HG02973 (cell line): ENCODE results near the gene TMEM256.

Experiments
- ATAC-seq: cut with Tn5 transposase; IDR thresholded peaks from one replicate; pipeline ENCODE4 v1.9.1; 2021; ENCODE audit warnings: moderate library complexity; ENCODE audit not compliant: unreplicated experiment

TMEM256 gene

DNA sequence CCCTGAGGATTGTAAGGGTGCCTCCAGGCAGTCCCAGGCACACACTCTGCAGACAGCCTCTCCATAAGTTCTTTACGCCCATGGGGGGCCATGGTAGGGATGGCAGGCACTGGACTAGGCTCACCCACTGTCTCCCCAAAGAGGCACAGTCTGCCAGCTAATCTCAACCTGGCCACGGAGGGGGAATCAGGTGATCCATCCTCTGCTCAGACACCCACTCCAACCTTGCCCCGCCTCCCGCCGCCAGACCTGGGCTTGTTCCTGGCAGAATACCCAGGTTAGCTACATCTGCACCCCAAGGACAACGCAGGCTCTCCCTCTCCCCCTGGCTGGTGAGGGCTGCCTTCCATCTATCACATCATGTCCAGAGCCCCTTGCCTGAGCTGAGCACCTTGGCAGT is 5.0 kb upstream of the TMEM256 start:
- no peak for ATAC-seq

DNA sequence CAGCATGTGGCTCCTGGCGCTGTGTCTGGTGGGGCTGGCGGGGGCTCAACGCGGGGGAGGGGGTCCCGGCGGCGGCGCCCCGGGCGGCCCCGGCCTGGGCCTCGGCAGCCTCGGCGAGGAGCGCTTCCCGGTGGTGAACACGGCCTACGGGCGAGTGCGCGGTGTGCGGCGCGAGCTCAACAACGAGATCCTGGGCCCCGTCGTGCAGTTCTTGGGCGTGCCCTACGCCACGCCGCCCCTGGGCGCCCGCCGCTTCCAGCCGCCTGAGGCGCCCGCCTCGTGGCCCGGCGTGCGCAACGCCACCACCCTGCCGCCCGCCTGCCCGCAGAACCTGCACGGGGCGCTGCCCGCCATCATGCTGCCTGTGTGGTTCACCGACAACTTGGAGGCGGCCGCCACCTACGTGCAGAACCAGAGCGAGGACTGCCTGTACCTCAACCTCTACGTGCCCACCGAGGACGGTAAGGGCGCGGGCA is 4.4 kb upstream of the TMEM256 start:
- ATAC-seq, result no peak

DNA sequence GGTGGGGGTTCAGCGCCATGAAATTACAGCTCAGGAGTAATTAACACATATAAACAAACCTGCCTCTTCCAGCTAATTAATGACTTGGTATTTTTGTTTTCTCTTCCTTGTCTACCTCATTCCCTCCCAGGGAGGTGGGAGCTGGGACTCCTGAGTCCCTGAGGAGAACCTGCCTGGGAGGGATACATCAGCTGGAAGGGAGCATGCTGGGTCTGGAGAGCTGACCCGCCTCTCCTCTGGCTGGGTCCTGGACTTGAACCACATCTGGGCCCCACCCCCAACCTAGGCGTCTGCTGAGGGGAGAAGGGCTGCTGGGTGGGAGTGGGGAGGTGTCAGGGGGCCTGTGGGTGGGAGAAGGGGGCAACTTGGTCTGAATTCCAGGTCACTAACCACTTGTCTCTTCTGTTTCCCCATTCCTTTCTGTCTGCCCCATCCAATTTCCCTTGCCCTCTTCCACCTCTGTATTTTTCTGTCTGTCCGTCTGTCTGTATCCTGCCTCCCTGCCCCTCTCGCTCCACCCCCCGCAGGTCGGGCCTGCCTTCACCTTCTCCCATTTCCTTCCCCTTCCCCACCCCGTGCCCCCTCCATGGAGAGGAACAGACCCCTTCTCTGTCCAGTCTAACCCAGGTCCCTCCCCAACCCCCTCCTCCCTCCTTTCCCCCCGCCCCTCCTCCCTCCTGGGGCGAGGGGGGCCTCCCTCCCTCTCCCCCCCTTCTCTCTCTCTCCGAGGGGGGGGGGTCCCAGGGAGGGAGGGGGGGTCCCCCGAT is 3.8 kb upstream of the TMEM256 start, which contains the start of gene NLGN2:
Gene NLGN2 (plus strand): TSS at position 361 of the 767 bp plus-strand sequence. CDS start 411 bp downstream, outside the sequence.
- ATAC-seq, result no peak

DNA sequence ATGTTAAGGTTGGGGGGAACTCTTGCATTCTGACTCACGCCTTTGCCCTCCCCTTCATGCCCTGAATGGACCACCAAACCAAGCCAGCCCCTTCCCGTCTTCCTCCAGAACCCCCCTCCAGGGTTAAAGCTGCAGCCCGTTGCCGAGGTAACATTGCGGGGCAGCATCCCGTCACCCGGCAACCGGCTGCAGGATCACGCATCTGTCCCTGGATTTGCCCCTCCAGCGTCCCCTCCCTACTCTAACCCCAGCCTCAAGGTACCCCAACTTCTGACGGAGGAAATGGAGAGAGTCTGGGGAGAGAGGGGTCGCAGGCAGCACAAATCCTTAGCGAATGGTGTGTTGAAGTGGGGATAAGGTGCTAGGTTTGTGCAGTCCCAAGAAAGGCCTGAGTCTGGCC is 3.2 kb upstream of the TMEM256 start:
- no peak for ATAC-seq

DNA sequence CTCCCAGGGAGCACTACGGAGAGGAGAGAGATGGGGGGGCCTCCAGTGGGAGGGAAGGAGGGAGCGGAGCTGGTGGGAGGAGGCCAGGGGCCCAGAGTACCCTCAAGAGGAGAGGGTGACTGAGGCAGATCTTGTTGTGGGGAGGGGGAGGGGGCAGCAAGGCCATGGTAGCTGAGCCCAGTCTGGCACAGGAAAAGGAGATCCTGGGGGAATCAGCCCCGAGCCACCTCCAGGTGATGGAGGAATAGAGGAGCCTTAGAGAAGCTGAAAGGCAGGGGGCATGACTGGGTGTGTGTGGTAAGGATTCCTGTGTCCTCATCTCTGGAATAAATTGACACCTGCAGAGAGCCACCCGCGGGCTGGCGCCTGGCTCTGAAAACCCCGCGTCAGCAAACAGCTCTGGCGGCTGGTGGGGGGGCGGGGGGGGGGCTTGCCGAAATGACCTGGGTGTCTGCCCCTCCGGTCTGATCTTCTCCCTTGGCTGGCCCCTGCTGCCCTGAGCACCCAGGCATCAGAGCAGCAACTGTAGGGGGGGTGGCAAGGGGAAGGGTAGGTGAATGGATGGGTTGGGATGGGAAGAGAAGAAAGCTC is 2.4 kb upstream of the TMEM256 start:
- ATAC-seq, result no peak

DNA sequence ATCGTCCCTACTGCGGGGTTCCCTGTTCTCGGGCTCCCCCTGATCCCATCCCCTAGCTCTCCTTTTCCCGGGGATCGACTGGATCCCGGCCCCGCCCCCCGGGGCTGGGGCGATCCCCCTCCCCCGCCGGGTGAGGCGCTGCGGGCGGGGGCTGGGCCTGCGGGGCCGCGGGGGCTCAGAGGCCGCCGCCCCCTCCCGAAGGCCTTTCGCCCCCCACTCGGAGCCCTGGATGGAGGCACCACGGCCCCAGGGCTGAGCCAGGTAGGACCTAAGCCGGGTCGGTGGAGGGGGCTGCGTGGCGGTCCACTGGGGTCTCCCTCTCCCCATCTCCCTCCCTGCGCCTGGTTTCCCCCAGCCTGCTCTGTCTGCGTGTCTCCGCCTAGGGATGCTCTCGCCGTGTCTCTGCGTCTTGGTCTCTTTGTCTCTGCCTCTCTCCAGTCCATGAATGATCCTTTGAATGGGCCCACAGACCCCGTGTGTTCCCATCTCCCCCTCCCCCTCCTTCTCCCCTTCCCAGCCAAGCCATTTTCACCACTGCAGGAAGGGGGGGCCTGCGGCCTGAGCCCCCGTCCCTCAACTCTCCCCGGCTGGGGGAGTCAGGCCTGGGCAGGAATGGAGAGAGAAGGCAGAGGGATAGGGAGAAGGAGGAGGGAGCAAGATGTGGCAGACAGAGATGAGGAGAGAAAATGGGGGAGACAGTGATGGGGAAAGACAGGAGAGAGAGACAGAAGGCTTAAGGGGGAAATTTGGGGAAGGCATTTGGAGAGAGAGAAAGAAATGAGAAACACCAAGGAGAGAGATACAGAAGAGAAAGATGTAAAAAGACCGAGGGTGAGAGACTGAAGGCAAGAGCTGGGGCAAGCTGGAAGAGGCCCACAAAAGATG is 1.7 kb upstream of the TMEM256 start:
- ATAC-seq, result no peak

DNA sequence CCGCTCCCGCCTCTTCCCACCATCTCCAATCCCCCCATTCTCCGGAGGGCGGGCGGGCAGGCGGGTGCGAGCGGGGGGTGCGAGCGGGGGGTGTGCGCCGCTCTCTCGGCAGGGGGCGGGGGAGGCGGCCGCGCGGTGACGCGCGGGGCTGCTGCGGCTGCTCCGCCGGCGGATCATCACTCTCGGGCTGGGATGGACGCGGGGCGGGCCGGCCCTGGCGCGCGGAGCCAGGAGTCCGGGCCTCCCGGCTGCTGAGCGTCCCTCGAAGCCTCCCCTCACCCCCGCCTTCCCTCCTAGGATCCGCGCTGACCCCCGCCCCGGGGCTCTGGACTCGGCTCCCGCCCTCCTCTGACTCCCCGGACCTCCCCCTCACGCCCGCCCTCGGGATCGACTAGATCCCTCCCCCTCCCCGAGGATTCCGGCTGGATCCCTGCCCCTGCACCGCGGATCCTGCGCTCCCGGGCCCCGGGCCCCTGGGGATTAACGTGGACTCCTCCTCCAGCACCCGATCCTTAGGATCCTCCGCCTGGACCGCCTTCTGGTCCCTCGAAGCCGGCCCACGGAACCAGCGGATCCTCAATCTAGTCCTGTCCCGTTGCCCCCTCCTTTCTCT is 946 bp upstream of the TMEM256 start:
- ATAC-seq, result no peak

DNA sequence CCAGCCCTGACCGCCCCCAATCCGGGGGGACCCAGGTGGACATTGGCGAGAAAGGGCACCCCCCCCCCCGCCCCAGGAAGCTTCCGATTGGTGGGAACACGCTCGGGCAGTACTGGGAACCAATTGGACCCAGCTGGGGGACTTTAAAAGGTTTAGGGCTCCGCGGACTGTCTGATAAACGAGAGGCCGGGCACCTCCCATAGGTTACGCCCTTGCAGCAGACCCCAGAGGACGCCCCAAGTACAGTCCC is 245 bp downstream of the TMEM256 start:
- no peak for ATAC-seq

DNA sequence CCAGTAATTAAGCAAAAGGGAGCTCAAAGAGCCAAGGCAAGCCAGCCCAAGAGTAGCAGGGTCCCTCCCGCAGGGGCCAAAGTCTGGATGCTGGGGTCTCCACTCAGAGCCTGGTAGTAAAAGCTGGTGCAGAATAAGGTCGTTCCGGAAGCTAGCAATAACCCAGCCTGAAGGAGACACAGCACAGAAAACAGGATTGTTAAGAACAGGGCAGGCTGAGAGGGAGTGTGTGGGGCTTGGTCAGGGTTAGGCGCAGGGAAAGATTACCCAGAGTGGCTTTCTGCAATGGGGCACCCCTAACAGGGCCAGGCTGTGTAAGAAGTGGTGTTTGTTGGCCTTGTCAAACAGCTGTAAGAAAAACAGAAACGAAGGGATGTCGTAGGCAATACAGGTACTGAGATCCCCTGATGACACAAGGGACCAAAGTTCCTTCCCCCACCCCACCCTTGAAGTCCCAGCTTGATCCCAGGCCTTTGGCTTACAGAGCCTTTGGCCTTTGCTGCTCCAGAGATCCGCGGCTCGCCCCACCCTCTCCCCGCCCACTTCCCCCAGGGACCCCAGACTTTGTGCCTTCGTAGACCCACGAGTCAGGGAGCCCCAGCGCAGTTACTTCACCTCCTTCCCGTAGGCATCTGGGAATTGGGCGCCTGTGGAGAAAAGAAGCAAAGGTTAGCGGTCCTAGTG is 712 bp downstream of the TMEM256 start:
- no peak for ATAC-seq

DNA sequence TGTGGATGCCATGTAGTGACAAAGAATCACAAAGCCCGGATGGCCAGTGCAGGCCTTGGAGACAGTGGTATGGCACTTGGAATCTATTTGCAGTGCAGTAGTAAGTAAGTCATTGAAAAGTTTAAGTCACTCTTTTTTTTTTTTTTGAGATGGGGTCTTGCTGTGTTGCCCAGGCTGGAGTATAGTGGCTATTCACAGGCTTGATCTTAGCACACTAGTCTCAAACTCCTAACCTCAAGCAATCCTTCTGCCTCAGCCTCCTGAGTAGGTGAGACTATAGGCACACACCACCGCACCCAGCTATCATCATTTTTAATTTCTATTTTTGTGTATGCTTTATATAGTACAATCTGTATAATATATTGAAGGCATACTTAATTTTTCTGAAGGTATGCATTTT is 5.3 kb downstream of the TMEM256 start:
- no peak for ATAC-seq

DNA sequence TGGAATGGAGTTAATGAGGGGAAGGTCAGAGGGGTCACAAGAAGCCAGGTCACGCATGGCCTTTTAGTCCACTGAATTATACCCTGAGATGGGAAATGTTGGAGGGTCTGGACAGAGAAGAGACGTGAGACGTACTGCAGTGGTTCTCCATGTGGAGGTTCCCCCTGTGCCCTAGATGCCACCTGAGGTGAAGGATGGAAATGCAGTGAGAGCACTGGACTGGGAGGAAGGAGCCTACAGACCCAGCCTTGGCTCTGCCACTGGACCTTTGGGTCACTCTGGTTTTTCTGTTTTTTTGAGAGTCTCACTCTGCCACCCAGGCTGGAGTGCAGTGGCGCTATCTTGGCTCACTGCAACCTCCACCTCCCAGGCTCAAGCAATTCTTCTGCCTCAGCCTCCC is 7.8 kb downstream of the TMEM256 start:
- no peak for ATAC-seq

DNA sequence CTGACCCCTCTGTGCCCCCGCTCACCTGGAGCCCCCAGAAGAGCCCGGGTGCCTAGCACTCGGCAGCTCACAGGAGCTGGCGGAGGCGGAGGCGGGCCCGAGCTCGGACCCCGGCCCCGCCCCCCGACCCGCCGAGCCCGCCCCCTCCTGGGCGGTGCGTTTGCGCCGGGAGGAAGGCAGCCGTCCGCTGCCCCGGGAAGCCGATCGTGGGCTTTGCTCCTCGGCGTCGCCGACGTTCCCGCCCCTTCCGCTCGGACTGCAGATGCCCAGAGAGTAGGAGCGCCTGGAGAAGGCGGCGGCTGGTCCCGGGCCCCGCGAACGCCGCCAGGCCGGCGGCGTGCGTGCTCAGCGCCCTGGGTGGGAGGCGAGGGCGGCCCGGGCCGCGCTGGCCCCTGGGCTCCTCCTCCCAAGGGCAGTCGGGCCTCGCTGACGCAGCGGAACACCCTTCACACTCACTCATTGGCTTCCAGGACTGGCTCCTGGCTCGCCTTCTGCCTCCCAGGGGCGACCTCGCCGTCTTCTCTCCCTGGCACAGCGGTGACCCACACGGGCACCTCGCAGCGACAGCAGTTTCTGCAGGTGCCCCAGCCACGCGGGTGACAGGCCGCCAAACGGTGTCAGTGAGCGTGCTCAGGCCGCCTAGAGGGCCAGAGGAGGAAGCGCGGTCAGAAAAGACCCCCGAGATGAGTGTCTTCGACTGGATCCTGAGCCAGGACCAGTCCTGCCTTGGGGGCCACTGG is 9.3 kb downstream of the TMEM256 start, which contains the start of gene PLSCR3:
Gene PLSCR3 (minus strand): TSS at position 74 of the 740 bp plus-strand sequence. CDS start 415 bp downstream, outside the sequence.
- peak; percentile 51 for ATAC-seq

DNA sequence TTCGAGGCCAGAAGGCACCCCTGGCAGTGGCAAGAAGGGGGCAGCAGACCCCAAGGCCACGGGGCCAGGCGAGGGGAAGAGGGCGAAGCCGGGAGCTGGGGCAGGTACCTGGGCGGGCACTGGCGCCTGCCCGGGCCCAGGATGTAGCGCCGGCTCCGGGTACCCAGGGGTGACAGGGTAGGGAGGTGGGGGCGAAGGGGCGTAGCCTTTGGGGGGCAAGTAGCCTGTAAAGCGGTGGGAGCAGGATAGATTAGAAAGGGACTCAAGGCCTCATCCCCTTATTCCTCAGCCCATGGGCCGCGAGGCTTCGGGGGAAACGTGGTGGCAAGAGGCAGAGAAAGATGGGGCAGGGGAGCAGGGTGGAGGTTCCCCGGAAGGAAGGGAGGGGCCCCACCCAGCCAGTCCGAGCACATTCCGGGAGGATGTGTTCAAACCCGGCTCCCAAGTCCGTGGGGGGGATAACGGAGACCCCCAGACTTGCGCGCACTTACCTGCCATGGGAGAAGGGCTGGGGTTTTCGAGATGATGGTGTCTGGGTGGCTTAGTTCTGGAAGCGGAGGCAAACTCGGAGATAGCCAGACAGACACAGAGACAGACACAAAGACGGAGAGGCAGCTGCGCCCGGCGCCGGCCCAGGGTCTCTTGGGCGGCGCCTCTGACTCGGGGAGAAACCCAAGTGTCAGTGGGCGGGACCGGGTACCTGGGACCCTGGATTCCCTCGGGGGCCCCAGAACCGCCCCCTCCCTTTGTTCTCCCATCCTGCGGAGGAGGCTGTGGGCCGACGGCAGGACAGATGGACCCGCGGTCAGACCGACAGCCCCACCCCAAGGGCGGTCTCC is 10.1 kb downstream of the TMEM256 start:
- peak; percentile 41 for ATAC-seq

DNA sequence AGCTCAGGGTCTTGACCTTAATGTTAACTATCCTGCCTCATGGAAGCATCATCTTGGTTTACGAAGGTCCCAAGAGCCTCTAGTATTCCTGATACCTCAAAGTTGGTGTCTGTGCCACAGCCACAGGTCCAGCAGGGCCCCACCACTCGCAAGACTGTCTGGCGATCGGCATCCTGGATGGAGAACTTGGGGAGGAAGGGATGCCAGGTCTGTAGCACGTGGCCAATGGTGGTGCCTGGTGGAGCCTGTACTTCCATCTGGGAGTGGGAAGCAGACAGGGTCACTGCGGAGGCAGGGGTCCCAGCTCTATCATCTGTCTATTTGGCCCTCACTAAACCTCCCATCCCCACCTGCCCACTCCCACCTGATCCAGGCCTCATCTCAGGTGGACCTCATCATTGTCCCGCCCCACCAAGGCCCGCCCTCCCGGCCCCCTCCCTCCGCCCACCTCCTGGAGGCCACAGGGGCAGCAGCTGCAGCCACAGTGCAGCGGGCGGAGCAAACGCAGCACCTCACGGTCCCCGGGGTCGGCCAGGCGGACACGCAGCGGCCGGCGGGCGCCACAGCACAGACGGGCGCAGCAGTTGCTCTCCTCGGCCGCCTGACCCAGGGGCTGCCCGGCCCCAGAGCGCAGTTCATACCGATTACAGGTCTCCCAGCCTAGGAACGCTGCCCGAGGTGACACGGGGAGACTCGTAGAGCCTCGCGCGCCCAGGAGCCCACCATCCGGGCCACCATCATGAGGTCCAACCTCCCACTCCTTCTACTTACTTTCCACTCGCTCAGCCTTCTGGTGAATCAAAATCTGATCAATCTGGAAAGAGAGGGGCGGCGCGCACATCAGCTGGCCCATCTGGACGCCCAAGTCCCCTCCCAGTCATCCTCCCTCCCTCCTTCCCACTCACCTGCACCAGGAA is 10.9 kb downstream of the TMEM256 start:
- no peak for ATAC-seq

DNA sequence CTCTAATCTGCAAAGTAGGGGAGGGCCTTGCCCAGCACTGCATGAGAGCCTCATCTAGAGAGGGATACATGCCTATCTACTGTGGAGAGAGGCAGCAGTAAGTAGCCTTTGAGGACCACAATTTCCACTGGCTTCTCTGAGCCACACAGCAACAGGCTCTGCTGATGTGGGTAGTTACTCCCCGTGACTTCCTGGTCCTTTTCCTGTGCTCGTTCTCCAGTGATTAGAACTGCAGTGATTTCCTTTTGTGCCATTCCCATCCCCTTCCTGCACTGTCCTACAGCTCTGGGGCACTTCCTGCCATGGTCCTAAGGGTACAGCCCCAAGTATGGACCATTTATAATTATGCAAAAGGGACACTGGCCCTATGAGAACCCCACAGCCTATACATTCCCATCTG is 12.6 kb downstream of the TMEM256 start:
- ATAC-seq, result no peak

DNA sequence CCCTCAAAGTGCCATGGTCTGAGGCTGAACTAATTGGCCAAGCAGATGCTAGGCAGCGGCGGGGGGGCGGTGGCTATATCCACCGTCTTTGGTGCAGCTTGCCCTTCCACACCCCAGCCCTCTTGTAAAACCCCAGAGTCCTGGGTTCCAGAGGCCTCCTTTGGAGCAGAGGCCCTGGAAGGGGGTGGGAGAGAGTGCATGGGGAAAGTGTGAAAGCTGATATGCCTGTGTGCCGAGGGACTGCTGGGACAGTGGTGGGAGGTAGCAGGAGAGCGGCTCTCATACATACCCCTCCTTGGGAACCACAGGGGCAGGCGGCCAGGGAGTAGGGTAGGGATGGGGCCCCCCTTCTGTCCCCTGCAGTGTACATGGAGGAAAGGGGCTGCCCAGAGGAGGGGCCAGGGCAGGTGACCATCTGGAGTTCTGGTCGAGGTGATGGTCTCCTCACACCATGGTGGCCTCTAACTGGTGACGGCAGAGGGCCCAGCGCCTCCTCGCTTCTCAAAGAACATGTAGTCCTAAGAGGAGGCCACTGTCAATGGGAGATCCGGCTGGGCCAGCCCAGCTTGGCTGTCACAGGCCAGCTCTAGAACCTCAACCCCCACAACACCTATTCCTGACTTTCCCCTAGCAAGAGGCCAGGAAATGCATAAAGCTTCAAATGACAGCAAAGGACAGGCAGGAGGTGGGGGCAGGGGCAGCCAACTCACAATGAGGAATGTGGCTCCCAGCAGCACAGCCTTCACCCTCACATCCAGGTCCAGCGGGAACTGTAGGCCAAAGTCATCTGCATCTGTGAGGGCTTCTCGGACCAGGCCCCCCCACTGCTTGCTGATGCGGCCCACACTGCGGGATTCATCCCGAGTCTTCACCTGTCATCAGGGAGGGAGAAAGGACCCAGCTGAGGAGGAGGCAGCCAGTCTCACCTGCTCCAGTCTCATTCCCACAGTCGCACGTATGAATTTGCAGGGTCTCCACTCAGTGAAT is 13.7 kb downstream of the TMEM256 start:
- ATAC-seq, result no peak

DNA sequence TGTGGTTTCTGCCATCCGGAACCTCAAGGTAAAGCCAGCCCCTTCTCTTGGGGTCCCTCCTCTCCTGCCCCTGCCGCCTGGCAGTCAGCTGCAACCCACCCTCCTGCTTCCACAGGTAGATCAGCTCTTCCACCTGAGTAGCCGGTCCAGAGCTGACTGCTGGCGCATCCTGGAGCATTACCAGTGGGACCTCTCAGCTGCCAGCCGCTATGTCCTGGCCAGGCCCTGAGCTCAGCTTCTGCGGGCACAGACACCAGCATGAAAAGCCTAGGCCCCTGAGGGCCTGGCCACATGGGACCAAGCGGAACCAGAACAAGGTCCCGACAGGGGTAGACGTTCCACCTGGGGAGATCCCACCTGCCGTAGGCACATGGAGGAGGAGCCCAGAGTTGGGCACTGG is 15.0 kb downstream of the TMEM256 start:
- no peak for ATAC-seq
